Vagina (tissue), 2 donors: Measurements from ENCODE around the gene SEMA3A.

ENCODE experiments used
- POLR2AphosphoS5 ChIP-seq, 2 donors: sonication (generic); formaldehyde crosslinking; IDR thresholded peaks; one replicate each; pipeline ENCODE4 v1.9.0; 2017; ENCODE audit warnings: antibody characterized with exemption in 2 of 2, mild to moderate bottlenecking in 2 of 2, low read depth in 1 of 2; ENCODE audit not compliant: insufficient read depth in 1 of 2
- TF ChIP-seq, protein P1 (sequence below), 3 experiments: fragments of 450-650 bp in 2 of 3; fragments of 200-600 bp in 1 of 3; sonication (generic) in 1 of 3; IDR thresholded peaks; one replicate each; pipeline ENCODE4 v1.5.1; 2017 to 2019; ENCODE audit warnings: antibody characterized with exemption in 3 of 3, mild to moderate bottlenecking in 2 of 3, moderate library complexity in 2 of 3

DNA sequence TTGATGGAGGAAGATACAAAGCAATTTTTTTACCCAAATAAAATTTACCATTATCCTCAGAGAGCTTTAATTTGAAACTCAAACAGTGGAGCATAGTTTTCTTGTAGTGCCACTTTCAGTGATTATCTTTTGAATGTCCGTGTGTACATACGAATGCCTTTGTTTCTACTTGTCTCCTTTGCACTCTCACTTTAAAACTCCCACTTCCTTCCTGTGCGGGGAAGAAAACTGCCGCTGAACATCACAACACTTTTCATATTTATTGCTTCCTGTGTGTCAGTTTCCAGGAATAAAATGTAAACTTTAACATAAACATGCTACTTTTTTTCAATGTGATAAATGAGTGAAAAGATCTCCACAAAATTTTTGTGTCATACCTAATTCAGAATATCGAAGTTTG, 102.4 kb downstream of the SEMA3A start:
- TF ChIP-seq, protein P1, sequence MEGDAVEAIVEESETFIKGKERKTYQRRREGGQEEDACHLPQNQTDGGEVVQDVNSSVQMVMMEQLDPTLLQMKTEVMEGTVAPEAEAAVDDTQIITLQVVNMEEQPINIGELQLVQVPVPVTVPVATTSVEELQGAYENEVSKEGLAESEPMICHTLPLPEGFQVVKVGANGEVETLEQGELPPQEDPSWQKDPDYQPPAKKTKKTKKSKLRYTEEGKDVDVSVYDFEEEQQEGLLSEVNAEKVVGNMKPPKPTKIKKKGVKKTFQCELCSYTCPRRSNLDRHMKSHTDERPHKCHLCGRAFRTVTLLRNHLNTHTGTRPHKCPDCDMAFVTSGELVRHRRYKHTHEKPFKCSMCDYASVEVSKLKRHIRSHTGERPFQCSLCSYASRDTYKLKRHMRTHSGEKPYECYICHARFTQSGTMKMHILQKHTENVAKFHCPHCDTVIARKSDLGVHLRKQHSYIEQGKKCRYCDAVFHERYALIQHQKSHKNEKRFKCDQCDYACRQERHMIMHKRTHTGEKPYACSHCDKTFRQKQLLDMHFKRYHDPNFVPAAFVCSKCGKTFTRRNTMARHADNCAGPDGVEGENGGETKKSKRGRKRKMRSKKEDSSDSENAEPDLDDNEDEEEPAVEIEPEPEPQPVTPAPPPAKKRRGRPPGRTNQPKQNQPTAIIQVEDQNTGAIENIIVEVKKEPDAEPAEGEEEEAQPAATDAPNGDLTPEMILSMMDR (IDR thresholded peaks at IDR 0.05) = no peak
- TF ChIP-seq POLR2AphosphoS5 (IDR thresholded peaks at IDR 0.05; ENCODE audit: insufficient read depth in 1 of 2, low read depth in 1 of 2) = no peak
